GM21717 (cell line): ENCODE results near the gene FMNL2.

Source experiments
- ATAC-seq: cut with Tn5 transposase; IDR thresholded peaks from one replicate; pipeline ENCODE4 v1.9.1; 2021; ENCODE audit warnings: mild to moderate bottlenecking, moderate library complexity; ENCODE audit not compliant: unreplicated experiment

FMNL2 gene

DNA sequence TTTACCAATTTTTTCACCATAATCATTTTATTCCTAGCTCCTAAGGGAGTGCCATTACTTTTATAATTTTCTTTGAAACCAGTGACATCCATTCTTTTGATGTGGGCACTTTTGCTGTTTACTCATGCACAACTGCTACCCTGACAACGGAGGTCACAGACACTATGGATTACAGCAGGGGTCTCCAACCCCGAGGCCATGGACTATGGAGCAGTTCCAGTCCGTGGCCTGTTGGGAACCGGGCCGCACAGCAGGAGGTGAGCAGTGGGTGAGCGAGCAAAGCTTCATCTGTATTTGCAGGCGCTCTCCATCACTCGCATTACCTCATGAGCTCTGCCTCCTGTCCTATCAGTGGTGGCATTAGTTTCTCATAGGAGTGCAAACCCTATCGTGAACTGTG lies 347.7 kb downstream of the FMNL2 start:
- ATAC-seq = no peak

- no peak for ATAC-seq
These were observed 348.4 kb downstream of the FMNL2 start for GRCh38 chr2:152683400-152683799.

DNA sequence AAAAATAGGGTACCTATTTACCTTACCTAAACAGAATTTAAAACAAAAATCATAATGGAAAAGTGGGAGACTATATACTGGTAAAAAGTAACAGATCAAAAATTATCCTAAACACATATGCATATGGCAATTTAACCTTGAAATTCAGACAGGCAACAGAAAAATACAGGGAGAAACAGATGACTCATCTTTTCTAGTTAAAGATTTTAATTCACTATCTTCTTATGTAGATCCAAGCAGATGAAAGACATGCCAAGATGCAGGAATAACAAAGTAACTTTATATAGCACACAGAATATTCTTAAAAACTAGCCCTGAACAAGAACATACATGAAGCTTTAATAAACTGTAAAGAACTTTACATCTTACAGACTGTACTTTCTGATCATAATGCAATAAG lies 351.3 kb downstream of the FMNL2 start:
- ATAC-seq = no peak

DNA sequence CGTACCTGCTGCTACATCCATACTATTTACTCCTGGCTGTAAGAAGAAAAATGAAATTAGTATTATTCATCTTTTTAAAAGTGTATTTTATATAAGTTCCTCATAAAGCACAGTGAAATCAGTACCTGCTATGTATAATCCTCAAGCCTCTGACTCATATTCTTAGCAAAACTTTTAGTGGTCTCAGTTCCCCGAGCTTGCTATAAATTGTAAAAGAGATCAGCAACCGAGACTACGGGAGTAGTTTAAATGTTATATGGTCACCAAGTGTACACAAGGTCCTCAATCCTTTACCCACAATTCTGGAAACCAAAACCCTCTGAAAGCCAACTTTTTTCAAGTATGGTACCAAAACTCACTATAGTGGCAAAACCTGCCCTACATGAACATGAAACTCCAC lies 358.1 kb downstream of the FMNL2 start:
- ATAC-seq = peak; percentile 95

- peak; percentile 57 for ATAC-seq
These were observed 359.2 kb downstream of the FMNL2 start for GRCh38 chr2:152694161-152694661.

DNA sequence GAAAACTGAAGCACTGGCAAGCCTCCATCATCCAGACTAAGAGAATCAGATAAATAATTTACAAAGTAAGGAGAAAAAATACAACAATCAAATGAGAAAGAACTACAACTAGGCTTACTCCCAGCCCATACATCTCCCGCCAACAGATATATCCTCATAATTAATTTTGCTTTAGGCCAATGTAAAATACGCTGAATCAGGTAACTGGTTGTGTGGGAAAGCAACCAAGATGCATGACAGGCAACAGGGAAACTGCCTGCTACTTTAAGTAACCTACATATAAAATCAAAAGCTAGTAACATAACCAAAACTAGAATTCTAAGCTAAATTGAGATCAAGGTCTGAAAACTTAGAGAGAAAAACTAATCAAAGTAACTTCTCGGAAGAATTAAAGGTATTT lies 360.8 kb downstream of the FMNL2 start:
- no peak for ATAC-seq

- ATAC-seq = no peak
These were observed 361.5 kb downstream of the FMNL2 start for GRCh38 chr2:152696476-152696875.
